ENCODE data around the gene EIF1AY.

DNA sequence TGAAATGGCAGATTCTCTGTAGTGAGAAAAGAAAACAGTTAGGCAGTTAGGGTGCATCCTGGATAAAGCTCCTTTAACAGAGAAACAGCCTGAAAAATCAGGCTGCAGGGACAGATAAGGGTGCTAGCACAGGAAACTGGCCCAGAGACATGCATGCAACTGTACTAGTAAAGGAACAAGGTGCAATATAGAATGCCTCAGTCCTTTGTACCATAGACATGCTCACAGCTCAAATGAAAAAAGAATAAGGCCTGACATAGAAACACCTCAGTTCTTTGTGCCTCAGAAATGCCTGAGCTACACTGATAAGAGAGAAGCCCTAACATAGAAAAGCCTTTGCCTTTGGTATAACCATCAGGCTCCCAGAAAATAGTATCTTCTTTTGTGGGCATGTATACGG lies 37.4 kb upstream of the EIF1AY start:
- TF ChIP-seq FOSB (CRISPR knock-in tag; IDR thresholded peaks at IDR 0.05), result no peak
- no peak for TF ChIP-seq RAD21 (conservative IDR thresholded peaks at IDR 0.05 in 1 of 2, IDR thresholded peaks at IDR 0.05 in 1 of 2)
- TF ChIP-seq CTCF (IDR thresholded peaks at IDR 0.05), result no peak
- no peak for TF ChIP-seq MAX (IDR thresholded peaks at IDR 0.05)
- TF ChIP-seq CBX2 (IDR thresholded peaks at IDR 0.05; ENCODE audit: borderline replicate concordance, low read depth), result no peak
- TF ChIP-seq NFE2L2 (conservative IDR thresholded peaks at IDR 0.05; ENCODE audit: low read length), result no peak
- no peak for TF ChIP-seq POLR2A (IDR thresholded peaks at IDR 0.05; ENCODE audit: low read length)
- no peak for TF ChIP-seq HES2 (IDR thresholded peaks at IDR 0.05)
- no peak for TF ChIP-seq E2F6 (IDR thresholded peaks at IDR 0.05; ENCODE audit: borderline replicate concordance, low read depth)
- TF ChIP-seq SREBF2 (IDR thresholded peaks at IDR 0.05), result no peak
- TF ChIP-seq CEBPB (IDR thresholded peaks at IDR 0.05), result no peak
- TF ChIP-seq ELK1 (IDR thresholded peaks at IDR 0.05; ENCODE audit: low read depth, low read length), result no peak
